Stimulated activated CD4-positive, alpha-beta T cell treated with anti-CD3 and anti-CD28 coated beads, Interleukin-4, amount 100 ng/mL, for 4 hours (primary cell): Measurements from ENCODE around the gene NINJ1.

Experiments
- DNase-seq, 2 experiments: peaks; one replicate each; pipeline ENCODE4 v3.0.0-alpha.2; 2020

The NINJ1 gene

GRCh38 chr9:93099551-93100275, 34.3 kb downstream of the NINJ1 start:
- no peak for DNase-seq

GRCh38 chr9:93098236-93098946, 35.7 kb downstream of the NINJ1 start:
- DNase-seq, result peak; percentile 50 to 64

GRCh38 chr9:93097511-93098201, 36.4 kb downstream of the NINJ1 start:
- DNase-seq, result no peak

- DNase-seq, result no peak
Measured at GRCh38 chr9:93096811-93097382, 37.2 kb downstream of the NINJ1 start.

GRCh38 chr9:93096131-93096802, 37.8 kb downstream of the NINJ1 start, which contains the start of gene CARD19:
Gene CARD19, plus strand, starts transcription at chr9:93096217. Its CDS starts 129 bp downstream, at chr9:93096346.
- peak; percentile 35 to 50 for DNase-seq

GRCh38 chr9:93095205-93096130, 38.6 kb downstream of the NINJ1 start:
- peak; percentile 100 for DNase-seq

- no peak for DNase-seq
Measured at GRCh38 chr9:93094658-93095204, 39.3 kb downstream of the NINJ1 start.

- DNase-seq, result no peak
Measured at GRCh38 chr9:93093877-93094657, 40.0 kb downstream of the NINJ1 start.

- DNase-seq, result no peak
Measured at GRCh38 chr9:93093127-93093876, 40.7 kb downstream of the NINJ1 start.

- DNase-seq, result no peak
Measured at GRCh38 chr9:93092251-93092991, 41.6 kb downstream of the NINJ1 start.

GRCh38 chr9:93091453-93092081, 42.5 kb downstream of the NINJ1 start:
- peak; percentile 49 to 70 for DNase-seq

GRCh38 chr9:93091056-93091452, 43.0 kb downstream of the NINJ1 start:
- no peak for DNase-seq

- DNase-seq, result no peak
Measured at GRCh38 chr9:93090091-93090655, 43.9 kb downstream of the NINJ1 start.

GRCh38 chr9:93089481-93089991, 44.5 kb downstream of the NINJ1 start:
- DNase-seq, result no peak

GRCh38 chr9:93089024-93089423, 45.0 kb downstream of the NINJ1 start:
- no peak for DNase-seq

GRCh38 chr9:93088656-93089015, 45.4 kb downstream of the NINJ1 start:
- DNase-seq, result no peak

GRCh38 chr9:93087971-93088655, 45.9 kb downstream of the NINJ1 start:
- DNase-seq, result no peak
